Neural crest cell (in vitro differentiated cells): ENCODE measurements around the gene COX8C. TPM values are rescaled to one million over a fixed set of nuclear protein-coding genes. Genes with fewer than 3 reads are reported as not detected.
"Not testable (repeated sequence)": the region's sequence is repeated elsewhere in the genome, so short reads cannot be mapped to it uniquely, and the experiment has no call there.

Source experiments
- DNase-seq: peaks from one replicate; pipeline ENCODE4 v3.0.0; 2021; ENCODE audit warnings: low read depth, mixed read lengths, low spot score
- H3K27ac Mint-ChIP-seq: one replicate; pipeline ENCODE4 v1.8.0; 2021; ENCODE audit warnings: mild to moderate bottlenecking, mixed read lengths; ENCODE audit not compliant: unreplicated experiment
- H3K27me3 Mint-ChIP-seq: 2 replicates; pipeline ENCODE4 v1.8.0; 2021; ENCODE audit warnings: low read depth, mild to moderate bottlenecking, mixed read lengths
- H3K36me3 Mint-ChIP-seq: 2 replicates; pipeline ENCODE4 v1.8.0; 2021; ENCODE audit warnings: low read depth, mild to moderate bottlenecking, mixed read lengths
- H3K4me1 Mint-ChIP-seq: 2 replicates; pipeline ENCODE4 v1.8.0; 2021; ENCODE audit warnings: mixed read lengths
- H3K4me3 Mint-ChIP-seq: one replicate; pipeline ENCODE4 v1.8.0; 2021; ENCODE audit warnings: mild to moderate bottlenecking, mixed read lengths
- H3K9me3 Mint-ChIP-seq: 2 replicates; pipeline ENCODE4 v1.8.0; 2021; ENCODE audit warnings: mixed read lengths
- total RNA-seq: library from RNA; stranded (reverse); gene quantifications from 2 replicates; pipeline ENCODE4 v1.2.1, GENCODE V29; 2021
- TF ChIP-seq, protein P1 (sequence below): fragments of 200-600 bp; sonication (generic); conservative IDR thresholded peaks from 2 replicates; pipeline ENCODE4 v1.5.0; 2021; ENCODE audit warnings: antibody characterized with exemption, mild to moderate bottlenecking

Gene COX8C
- total RNA-seq, 1 donor from 2014 or later = not detected

DNA sequence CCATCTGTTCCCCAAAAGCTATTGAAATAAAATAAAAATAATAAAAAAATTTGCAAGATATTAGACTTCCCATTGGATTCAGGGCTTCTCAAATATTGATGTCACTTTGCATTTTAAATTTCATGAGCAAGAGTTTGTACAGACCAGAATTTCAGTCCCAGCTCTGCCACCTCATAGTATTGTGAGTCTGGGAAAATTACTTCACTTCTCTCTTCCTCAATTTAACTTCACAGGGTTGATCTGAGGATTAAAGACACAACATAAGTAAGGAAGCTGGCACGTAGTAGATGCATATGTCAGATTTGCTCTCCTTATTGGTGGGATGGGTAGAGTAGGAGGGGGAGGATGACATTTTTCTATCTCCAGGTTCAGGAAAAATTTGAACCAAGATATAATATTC is 32.8 kb downstream of the COX8C start:
- no peak overlapping the region for H3K4me3 Mint-ChIP-seq
- peaks cover 41% of the 10 kb centered on the region for H3K27me3 Mint-ChIP-seq
- no peaks in the 10 kb centered on the region for H3K36me3 Mint-ChIP-seq
- peaks cover 13% of the 10 kb centered on the region for H3K9me3 Mint-ChIP-seq
- H3K27ac Mint-ChIP-seq = peak overlapping the region; percentile 36
- no peak for DNase-seq
- TF ChIP-seq, protein P1, sequence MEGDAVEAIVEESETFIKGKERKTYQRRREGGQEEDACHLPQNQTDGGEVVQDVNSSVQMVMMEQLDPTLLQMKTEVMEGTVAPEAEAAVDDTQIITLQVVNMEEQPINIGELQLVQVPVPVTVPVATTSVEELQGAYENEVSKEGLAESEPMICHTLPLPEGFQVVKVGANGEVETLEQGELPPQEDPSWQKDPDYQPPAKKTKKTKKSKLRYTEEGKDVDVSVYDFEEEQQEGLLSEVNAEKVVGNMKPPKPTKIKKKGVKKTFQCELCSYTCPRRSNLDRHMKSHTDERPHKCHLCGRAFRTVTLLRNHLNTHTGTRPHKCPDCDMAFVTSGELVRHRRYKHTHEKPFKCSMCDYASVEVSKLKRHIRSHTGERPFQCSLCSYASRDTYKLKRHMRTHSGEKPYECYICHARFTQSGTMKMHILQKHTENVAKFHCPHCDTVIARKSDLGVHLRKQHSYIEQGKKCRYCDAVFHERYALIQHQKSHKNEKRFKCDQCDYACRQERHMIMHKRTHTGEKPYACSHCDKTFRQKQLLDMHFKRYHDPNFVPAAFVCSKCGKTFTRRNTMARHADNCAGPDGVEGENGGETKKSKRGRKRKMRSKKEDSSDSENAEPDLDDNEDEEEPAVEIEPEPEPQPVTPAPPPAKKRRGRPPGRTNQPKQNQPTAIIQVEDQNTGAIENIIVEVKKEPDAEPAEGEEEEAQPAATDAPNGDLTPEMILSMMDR = no peak
- H3K4me1 Mint-ChIP-seq = no peaks in the 10 kb centered on the region

GRCh38 chr14:93381644-93382043 is 34.7 kb downstream of the COX8C start:
- no peak for DNase-seq
- no peaks in the 10 kb centered on the region for H3K36me3 Mint-ChIP-seq
- H3K9me3 Mint-ChIP-seq = peaks cover 16% of the 10 kb centered on the region
- no peaks in the 10 kb centered on the region for H3K4me1 Mint-ChIP-seq
- TF ChIP-seq, protein P1 = no peak
- H3K27ac Mint-ChIP-seq = no peak overlapping the region
- H3K4me3 Mint-ChIP-seq = no peak overlapping the region
- H3K27me3 Mint-ChIP-seq = peaks cover 43% of the 10 kb centered on the region

DNA sequence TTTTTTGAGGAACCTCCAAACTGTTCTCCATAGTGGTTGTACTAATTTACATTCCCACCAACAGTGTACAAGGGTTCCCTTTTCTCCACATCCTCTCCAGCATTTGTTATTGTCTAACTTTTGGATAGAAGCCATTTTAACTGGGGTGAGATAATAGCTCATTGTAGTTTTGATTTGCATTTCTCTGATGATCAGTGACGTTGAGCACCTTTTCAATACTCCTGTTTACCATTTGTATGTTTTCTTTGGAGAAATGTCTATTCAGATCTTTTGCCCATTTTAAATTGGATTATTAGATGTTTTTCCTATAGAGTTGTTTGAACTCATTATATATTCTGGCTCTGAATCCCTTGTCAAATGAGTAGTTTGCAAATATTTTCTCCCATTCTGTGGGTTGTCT is 37.3 kb downstream of the COX8C start:
- not testable (repeated sequence) for H3K27ac Mint-ChIP-seq, H3K4me3 Mint-ChIP-seq, H3K36me3 Mint-ChIP-seq

DNA sequence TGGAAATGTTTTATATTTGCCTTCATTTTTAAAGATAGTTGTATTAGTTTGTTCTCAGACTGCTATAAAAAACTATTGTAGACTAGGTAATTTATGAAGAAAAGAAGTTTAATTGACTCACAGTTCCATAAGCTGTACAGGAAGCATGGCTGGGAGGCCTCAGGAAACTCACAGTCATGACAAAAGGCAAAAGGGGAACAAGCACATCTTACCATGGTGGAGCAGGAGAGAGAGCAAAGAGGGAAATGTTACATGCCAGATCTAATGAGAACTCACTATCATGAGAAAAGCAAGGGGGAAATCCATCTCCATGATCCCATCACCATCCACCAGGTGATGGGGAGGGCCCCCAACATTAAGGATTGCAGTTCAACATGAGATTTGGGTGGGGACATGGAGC is 48.2 kb downstream of the COX8C start:
- Mint-ChIP-seq H3K9me3 (peaks cover 2% of the 10 kb centered on the region), H3K4me1 (no peaks in the 10 kb centered on the region), H3K4me3 (no peak overlapping the region), H3K27me3 (peaks cover 10% of the 10 kb centered on the region), H3K27ac (no peak overlapping the region), H3K36me3 (no peaks in the 10 kb centered on the region)
- no peak for DNase-seq
- TF ChIP-seq, protein P1 = no peak

More for the DNA sequence above, 37.3 kb downstream of the COX8C start:
- Mint-ChIP-seq H3K9me3 (peaks cover 16% of the 10 kb centered on the region), H3K27me3 (peaks cover 30% of the 10 kb centered on the region)
- H3K4me1 Mint-ChIP-seq, DNase-seq: not testable (repeated sequence)

- no peak for DNase-seq
- Mint-ChIP-seq H3K36me3 (no peaks in the 10 kb centered on the region), H3K27ac (no peak overlapping the region), H3K4me3 (no peak overlapping the region), H3K4me1 (no peaks in the 10 kb centered on the region), H3K9me3 (peaks cover 2% of the 10 kb centered on the region), H3K27me3 (peaks cover 4% of the 10 kb centered on the region)
- TF ChIP-seq, protein P1 = no peak
Measured at GRCh38 chr14:93396456-93396855, 49.5 kb downstream of the COX8C start.

Other genes starting within 250 kb of the COX8C start
- 59.8 and 63.8 TPM in 2 replicates for gene ITPK1, start 231.3 kb upstream of the COX8C start, total RNA-seq
- 19.5 and 20.5 TPM in 2 replicates for gene MOAP1, start 162.3 kb upstream of the COX8C start, total RNA-seq
- gene LYSET, start 161.9 kb upstream of the COX8C start, total RNA-seq = 31.1 and 31.2 TPM in 2 replicates
- gene GON7, start 140.1 kb upstream of the COX8C start, total RNA-seq = 13.5 and 14.3 TPM in 2 replicates
- 38.8 and 41.6 TPM in 2 replicates for gene UBR7, start 139.9 kb upstream of the COX8C start, total RNA-seq
- 38.0 and 46.0 TPM in 2 replicates for gene BTBD7, start 14.1 kb upstream of the COX8C start, total RNA-seq
- 2.2 and 2.3 TPM in 2 replicates for gene UNC79, start 83.8 kb downstream of the COX8C start, total RNA-seq